ENCODE measurements around the gene MRPS34.

Gene MRPS34

GRCh38 chr16:1724491-1724890 is 48.4 kb downstream of the MRPS34 start:
- Histone ChIP-seq H3K4me3 (IDR thresholded peaks at IDR 0.05; ENCODE audit: insufficient read depth, low read depth, low read length) (no peak overlapping the region), H3K9ac (no peak overlapping the region), H3K79me2 (ENCODE audit: insufficient read depth, low read depth) (peaks cover 27% of the 10 kb centered on the region), H3K27me3 (ENCODE audit: insufficient read depth, low read depth) (no peaks in the 10 kb centered on the region), H3K36me3 (ENCODE audit: insufficient read depth) (no peaks in the 10 kb centered on the region), H3K27ac (no peak overlapping the region), H3K4me2 (no peak overlapping the region), H2AFZ (ENCODE audit: low read depth) (no peak overlapping the region), H4K20me1 (ENCODE audit: insufficient read depth) (no peaks in the 10 kb centered on the region), H3K4me1 (ENCODE audit: low read depth, poor library complexity, severe bottlenecking) (peaks cover 38% of the 10 kb centered on the region)
- TF ChIP-seq, protein P1, sequence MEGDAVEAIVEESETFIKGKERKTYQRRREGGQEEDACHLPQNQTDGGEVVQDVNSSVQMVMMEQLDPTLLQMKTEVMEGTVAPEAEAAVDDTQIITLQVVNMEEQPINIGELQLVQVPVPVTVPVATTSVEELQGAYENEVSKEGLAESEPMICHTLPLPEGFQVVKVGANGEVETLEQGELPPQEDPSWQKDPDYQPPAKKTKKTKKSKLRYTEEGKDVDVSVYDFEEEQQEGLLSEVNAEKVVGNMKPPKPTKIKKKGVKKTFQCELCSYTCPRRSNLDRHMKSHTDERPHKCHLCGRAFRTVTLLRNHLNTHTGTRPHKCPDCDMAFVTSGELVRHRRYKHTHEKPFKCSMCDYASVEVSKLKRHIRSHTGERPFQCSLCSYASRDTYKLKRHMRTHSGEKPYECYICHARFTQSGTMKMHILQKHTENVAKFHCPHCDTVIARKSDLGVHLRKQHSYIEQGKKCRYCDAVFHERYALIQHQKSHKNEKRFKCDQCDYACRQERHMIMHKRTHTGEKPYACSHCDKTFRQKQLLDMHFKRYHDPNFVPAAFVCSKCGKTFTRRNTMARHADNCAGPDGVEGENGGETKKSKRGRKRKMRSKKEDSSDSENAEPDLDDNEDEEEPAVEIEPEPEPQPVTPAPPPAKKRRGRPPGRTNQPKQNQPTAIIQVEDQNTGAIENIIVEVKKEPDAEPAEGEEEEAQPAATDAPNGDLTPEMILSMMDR (conservative IDR thresholded peaks at IDR 0.05; ENCODE audit: low read depth, low read length), result no peak

GRCh38 chr16:1723450-1724147 is 49.3 kb downstream of the MRPS34 start:
- Histone ChIP-seq H2AFZ (ENCODE audit: low read depth) (no peak overlapping the region), H3K27me3 (ENCODE audit: insufficient read depth, low read depth) (no peaks in the 10 kb centered on the region), H3K36me3 (ENCODE audit: insufficient read depth) (no peaks in the 10 kb centered on the region), H3K27ac (no peak overlapping the region), H3K4me2 (peak overlapping the region; percentile 54; the same call in 1 of the 2 replicates), H4K20me1 (ENCODE audit: insufficient read depth) (no peaks in the 10 kb centered on the region), H3K79me2 (ENCODE audit: insufficient read depth, low read depth) (peaks cover 27% of the 10 kb centered on the region), H3K4me1 (ENCODE audit: low read depth, poor library complexity, severe bottlenecking) (peaks cover 38% of the 10 kb centered on the region), H3K9ac (no peak overlapping the region), H3K4me3 (IDR thresholded peaks at IDR 0.05; ENCODE audit: insufficient read depth, low read depth, low read length) (no peak overlapping the region)
- TF ChIP-seq, protein P1 (conservative IDR thresholded peaks at IDR 0.05; ENCODE audit: low read depth, low read length), result peak; percentile 97
